GM12873 (cell line): ENCODE data around the gene LPAR2.

Source experiments
- TF ChIP-seq, protein P1 (sequence below): IDR thresholded peaks from 2 replicates; pipeline ENCODE4 v1.5.1; 2012; ENCODE audit warnings: low read depth, mild to moderate bottlenecking, moderate library complexity, low read length, control low read depth; ENCODE audit not compliant: insufficient read depth; ENCODE audit errors: missing control alignments

LPAR2 gene

DNA sequence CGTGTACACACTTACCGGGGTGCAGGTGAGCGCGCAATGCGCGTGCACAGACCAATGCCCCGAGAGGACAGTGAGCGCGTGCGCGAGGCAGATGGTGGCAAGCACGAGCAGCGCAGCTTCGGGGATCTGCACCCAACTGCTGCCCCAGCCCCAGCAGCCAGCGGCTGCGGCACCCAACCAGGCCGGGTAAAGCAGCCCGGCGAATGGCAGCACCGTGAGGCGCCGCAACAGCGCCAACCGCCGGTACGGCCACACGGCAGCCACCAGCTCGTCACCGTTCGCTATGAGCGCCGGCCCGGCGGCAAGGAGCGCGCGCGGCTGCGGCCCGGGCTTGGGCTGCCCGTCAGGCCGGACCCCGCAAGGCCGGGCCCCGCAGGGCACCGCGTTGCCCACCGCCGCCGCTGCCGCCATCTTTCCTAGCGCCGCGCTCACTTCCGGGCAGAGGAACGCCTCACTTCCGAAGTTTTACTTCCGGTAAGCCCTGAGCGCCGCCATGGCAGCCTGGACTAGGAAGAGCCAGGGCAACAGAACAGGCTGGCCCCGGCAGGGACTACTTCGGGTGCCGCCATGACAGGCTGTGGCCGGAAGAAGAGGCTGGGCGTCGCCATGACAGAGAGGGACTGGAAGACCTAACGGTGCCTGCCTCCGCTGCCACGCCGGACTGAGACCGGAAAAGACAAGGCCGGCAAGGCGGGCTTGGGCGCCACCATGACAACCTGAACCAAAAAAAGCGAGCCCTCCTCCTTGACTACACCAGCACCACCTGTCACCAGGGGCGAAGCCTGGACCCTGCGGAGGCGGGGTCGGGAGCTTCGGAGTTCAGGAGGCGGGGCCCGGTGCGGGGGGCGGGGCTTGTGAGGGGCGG is 35.5 kb upstream of the LPAR2 start, which contains the start of gene ATP13A1:
TSS of gene ATP13A1 (minus strand) at position 421 of the 865 bp plus-strand sequence. CDS start at position 411, 10 bp downstream.
- TF ChIP-seq, protein P1, sequence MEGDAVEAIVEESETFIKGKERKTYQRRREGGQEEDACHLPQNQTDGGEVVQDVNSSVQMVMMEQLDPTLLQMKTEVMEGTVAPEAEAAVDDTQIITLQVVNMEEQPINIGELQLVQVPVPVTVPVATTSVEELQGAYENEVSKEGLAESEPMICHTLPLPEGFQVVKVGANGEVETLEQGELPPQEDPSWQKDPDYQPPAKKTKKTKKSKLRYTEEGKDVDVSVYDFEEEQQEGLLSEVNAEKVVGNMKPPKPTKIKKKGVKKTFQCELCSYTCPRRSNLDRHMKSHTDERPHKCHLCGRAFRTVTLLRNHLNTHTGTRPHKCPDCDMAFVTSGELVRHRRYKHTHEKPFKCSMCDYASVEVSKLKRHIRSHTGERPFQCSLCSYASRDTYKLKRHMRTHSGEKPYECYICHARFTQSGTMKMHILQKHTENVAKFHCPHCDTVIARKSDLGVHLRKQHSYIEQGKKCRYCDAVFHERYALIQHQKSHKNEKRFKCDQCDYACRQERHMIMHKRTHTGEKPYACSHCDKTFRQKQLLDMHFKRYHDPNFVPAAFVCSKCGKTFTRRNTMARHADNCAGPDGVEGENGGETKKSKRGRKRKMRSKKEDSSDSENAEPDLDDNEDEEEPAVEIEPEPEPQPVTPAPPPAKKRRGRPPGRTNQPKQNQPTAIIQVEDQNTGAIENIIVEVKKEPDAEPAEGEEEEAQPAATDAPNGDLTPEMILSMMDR = peak; percentile 34

DNA sequence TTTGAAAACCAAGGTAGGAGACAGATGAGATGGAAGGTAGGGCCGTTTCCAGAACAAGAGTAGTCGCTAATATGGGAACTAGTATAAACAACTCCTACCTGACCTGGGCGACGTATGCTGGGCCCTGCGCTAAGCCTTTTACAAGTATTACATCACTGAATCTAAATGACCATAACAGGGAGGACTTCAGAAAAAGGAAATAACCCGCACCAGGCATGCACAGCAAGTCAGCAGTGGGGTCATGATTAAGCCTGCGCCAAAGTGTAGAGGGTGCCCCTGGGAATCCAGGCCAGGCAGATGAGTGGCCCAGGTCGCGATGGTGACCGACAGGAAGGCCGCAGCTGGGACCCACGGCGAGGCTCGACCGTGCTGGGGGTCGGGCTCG is 34.8 kb upstream of the LPAR2 start:
- TF ChIP-seq, protein P1 = no peak

DNA sequence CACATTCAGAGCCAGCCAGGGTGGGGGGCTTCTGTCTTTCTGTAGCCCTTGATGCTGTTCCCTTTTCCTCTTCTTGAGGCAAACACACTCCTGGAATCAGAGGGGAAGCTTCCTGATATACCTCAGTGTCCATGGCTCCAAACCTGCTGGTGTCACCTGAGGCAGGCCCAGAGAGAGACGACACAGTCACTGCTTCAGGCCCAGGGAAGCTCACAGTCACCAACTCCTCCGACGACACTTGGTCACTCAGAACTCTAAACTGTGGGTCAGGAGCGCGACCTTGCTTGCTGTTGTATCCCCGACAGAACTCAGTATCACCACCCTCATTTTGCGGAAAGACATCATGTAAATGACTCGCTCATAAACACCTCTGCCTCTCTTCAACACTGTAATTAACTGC is 34.3 kb upstream of the LPAR2 start:
- TF ChIP-seq, protein P1 = no peak

DNA sequence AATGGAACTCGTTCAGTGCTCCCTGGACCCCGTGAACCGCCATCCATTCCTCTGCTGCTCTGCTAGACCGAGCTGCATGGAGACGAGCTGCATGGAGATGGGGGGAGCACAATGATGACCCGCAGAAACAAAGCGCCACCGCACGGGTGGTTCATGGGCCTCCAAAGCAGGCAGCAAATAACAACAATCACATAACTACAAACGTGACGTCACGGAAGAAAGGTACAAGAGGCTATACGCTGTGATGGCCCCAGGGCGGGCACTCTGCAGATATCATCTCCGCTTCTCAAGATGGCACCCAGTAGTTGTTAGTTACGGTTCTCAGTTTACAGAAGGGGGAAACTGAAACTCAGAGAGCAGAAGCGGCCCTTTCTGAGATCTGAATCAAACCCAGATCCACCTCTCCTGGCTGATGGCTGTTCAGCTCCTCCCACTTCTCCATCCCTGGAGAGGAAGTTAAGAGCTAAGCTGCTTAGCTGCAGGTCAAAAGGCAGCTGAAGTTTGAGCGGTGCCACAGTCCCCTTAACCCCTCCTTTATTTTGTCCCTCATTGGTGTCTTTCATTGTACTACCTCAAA is 33.7 kb upstream of the LPAR2 start:
- TF ChIP-seq, protein P1 = no peak

DNA sequence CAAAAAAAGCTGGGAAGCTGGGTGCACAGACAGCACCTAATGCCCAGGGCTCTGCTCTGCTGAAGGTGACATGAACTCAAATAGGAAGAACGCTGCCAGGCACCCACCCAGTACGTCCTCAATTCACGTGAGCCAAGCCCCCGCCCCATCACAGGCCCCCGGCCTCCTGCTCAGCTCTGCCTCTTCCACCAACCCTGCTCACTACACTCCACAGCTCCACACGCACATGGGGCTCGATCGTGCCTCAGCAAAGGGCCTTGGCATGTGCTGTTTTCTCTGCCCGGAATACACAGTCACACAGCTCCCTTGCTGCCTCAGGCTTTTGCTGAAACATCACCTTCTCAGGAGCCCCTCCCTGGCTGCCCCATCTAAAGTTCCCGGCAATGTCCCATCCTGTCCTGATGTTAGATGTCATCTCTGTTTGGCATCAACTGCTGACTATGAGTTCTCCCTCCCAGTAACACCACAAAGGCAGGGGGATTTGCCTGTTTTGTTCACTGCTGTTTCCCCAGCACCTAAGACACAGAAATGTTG is 33.2 kb upstream of the LPAR2 start:
- TF ChIP-seq, protein P1 = no peak

DNA sequence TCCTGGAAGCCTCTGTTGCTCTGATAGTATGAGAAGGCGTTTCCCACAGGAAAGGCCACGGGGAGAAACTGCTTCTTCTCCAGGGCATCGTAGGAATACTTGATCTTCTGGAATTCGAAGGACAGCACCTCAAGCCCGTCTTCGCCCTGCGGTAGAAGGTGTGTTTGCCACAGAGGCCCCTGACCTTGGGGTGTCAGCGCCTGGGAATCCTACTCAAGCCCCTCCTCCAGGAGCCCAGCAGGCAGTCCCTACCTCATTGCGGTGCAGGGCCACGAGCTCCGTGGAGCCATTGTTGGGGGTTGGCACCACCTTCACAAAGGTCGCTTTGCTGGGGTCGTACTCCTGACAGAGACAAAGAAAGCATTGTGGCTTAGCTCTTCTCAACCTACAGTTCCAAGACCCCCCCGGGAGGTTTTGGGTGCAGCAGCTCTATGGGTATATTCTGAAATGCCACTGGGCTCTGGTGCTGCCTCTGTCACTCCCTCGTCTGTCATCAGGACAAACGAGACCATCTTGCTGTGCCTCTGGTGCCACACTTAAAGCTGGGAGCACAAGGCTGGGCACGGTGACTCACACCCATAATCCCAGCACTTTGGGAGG is 31.7 kb upstream of the LPAR2 start:
- TF ChIP-seq, protein P1 = no peak

DNA sequence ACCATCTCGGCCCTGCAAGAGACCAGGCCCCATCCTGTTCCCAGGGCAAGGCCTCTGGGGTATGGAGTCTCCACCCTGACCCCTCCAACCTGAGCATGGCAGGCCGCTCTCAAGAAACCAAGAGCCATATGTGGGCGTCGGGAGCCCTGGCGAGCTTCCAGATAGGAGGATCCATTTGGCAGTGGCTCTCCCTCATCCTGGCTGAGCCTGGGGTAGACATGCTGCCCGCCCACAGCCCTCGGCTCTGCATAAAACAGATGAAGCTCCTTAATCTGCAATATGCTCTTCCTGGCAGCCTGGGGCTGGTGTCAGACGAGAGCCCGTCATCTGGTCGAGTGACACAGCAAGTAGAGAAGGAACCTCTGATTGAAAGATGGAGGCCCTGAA is 29.4 kb upstream of the LPAR2 start:
- TF ChIP-seq, protein P1 = no peak
